MCF 10A (cell line): ENCODE results near the gene WDFY3. TPM values are rescaled to one million over a fixed set of nuclear protein-coding genes. Genes with fewer than 3 reads are reported as not detected.
"Not testable (repeated sequence)": the region's sequence is repeated elsewhere in the genome, so short reads cannot be mapped to it uniquely, and the experiment has no call there.

Experiments used
- BruUV-seq: library from RNA; stranded (reverse); fragments of 400-500 nt; replicated peaks from 2 replicates; lab custom pipeline; 2021; lab: Mats Ljungman, UMichigan
- CTCF ChIA-PET: fragments of 300-600 bp; sonication (Branson Sonifier 250); formaldehyde crosslinking; extraction: SDS; loops from one replicate; lab custom pipeline; 2021; ENCODE audit warnings: antibody characterized with exemption, inconsistent platforms; lab: Yijun Ruan, JAX
- POLR2A ChIA-PET: fragments of 300-600, 350-650 bp; sonication (Branson Sonifier 250); formaldehyde crosslinking; extraction: SDS; loops from one replicate; lab custom pipeline; 2020; ENCODE audit warnings: antibody characterized with exemption, inconsistent platforms; lab: Yijun Ruan, JAX
- DNase-seq: peaks from one replicate; pipeline ENCODE4 v3.0.0-alpha.2; 2018; ENCODE audit not compliant: unreplicated experiment
- H3K27ac Mint-ChIP-seq: one replicate; pipeline ENCODE4 v1.8.0; 2022; ENCODE audit warnings: mild to moderate bottlenecking, low read depth, mixed read lengths; ENCODE audit not compliant: unreplicated experiment
- H3K27me3 Mint-ChIP-seq: one replicate; pipeline ENCODE4 v1.8.0; 2022; ENCODE audit warnings: mixed read lengths; ENCODE audit not compliant: insufficient read depth, unreplicated experiment
- H3K36me3 Mint-ChIP-seq: one replicate; pipeline ENCODE4 v1.8.0; 2022; ENCODE audit warnings: mild to moderate bottlenecking, moderate library complexity, mixed read lengths; ENCODE audit not compliant: insufficient read depth, unreplicated experiment
- H3K4me1 Mint-ChIP-seq: one replicate; pipeline ENCODE4 v1.8.0; 2022; ENCODE audit warnings: mixed read lengths; ENCODE audit not compliant: insufficient read depth, unreplicated experiment
- H3K4me3 Mint-ChIP-seq: one replicate; pipeline ENCODE4 v1.8.0; 2022; ENCODE audit warnings: mild to moderate bottlenecking, moderate library complexity, mixed read lengths; ENCODE audit not compliant: unreplicated experiment
- H3K9me3 Mint-ChIP-seq: one replicate; pipeline ENCODE4 v1.8.0; 2022; ENCODE audit warnings: mixed read lengths; ENCODE audit not compliant: unreplicated experiment
- CTCF ChIP-seq: fragments of 200-600 bp; IDR thresholded peaks from one replicate; pipeline ENCODE4 v1.8.0; 2022; ENCODE audit warnings: antibody characterized with exemption, mild to moderate bottlenecking; ENCODE audit not compliant: unreplicated experiment
- intact Hi-C: fragments of 100-400 bp; cut with micrococcal nuclease; formaldehyde crosslinking; loops from 2 replicates; pipeline ENCODE4 v1.14.1; 2022
- total RNA-seq: library from RNA; stranded (reverse); gene quantifications from 2 replicates; pipeline ENCODE4 v1.2.3, GENCODE V29; 2022

Gene WDFY3
- total RNA-seq, 1 experiment from 2014 or later = 90.7 TPM

DNA sequence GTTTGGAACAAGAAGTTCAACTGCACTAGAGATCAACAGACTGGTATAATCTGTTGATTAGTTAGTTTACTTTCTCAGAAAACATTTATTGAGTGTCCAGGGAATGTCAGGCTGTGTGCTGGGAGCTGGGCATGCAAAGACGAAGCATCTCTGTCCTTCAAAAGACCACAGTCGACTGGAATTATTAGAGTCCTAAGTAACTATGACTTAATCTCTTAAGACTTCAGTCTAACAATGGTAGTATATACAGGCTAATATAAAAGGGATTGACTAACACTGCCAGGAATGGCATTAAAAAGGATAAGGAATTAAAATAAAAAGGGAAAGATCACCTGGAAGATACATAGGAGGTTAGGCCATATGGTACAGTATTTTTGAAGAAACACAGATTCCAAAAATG, 128.7 kb downstream of the WDFY3 start:
- Mint-ChIP-seq H3K36me3 (peaks cover 21% of the 10 kb centered on the region), H3K27ac (no peak overlapping the region), H3K27me3 (no peaks in the 10 kb centered on the region), H3K4me3 (no peak overlapping the region), H3K4me1 (no peaks in the 10 kb centered on the region), H3K9me3 (no peaks in the 10 kb centered on the region)
- TF ChIP-seq CTCF = no peak
- DNase-seq = no peak
- intact Hi-C loops = no loop called here
- no TSS peak for BruUV-seq
- POLR2A ChIA-PET = no interaction called here
- CTCF ChIA-PET = no interaction called here

DNA sequence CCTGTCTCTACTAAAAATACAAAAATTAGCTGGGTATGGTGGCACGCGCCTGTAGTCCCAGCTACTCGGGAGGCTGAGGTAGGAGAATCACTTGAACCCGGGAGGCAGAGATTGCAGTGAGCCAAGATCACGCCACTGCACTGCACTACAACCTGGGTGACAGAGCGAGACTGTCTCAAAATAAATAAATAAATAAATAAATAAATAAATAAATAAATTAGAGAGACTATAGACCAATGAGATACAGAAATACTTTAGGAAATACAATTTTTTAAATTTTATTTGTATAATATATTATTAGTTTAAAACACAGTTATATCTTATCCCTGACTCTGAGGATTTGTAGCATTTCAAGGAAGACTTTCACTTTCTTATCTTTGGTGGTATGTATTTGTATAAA, 136.9 kb downstream of the WDFY3 start:
- H3K4me1 Mint-ChIP-seq, H3K27me3 Mint-ChIP-seq, H3K9me3 Mint-ChIP-seq, intact Hi-C loops, DNase-seq, H3K27ac Mint-ChIP-seq, BruUV-seq, H3K4me3 Mint-ChIP-seq: not testable (repeated sequence)
- peaks cover 18% of the 10 kb centered on the region for H3K36me3 Mint-ChIP-seq
- ChIA-PET POLR2A (interaction anchor here (0.6 to 1.5 kb wide), 2 partner anchors 8 to 137 kb away, joined by 3 read pairs; partner anchors contain the start of gene WDFY3), CTCF (interaction anchor here (0.7 kb wide), 1 partner anchor 50 kb away, joined by 3 read pairs; no protein-coding TSS in a partner anchor)

DNA sequence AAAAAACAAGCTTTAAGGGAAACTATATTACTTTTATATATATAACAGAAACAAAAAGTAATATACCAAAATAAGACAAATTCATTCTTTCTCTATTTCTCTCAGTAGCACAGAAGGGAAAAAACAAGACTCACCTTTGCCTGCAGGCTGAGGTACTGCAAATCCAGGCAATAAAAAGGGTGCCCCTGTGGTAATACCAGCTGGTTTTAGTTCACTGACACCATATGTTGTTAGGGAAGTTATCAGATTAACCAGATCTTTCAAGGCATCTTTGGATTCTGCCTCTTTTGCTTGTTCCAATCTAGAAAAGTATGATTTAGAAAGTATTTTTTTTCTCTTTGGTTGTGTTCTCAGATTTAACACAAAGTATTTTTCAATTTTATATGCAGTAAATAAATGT, 139.8 kb downstream of the WDFY3 start:
- POLR2A ChIA-PET = no interaction called here
- Mint-ChIP-seq H3K9me3 (no peaks in the 10 kb centered on the region), H3K27ac (no peak overlapping the region), H3K4me1 (no peaks in the 10 kb centered on the region), H3K4me3 (no peak overlapping the region), H3K36me3 (peaks cover 6% of the 10 kb centered on the region), H3K27me3 (no peaks in the 10 kb centered on the region)
- CTCF ChIA-PET = no interaction called here
- TF ChIP-seq CTCF = no peak
- BruUV-seq = no TSS peak
- intact Hi-C loops = no loop called here
- DNase-seq = no peak

DNA sequence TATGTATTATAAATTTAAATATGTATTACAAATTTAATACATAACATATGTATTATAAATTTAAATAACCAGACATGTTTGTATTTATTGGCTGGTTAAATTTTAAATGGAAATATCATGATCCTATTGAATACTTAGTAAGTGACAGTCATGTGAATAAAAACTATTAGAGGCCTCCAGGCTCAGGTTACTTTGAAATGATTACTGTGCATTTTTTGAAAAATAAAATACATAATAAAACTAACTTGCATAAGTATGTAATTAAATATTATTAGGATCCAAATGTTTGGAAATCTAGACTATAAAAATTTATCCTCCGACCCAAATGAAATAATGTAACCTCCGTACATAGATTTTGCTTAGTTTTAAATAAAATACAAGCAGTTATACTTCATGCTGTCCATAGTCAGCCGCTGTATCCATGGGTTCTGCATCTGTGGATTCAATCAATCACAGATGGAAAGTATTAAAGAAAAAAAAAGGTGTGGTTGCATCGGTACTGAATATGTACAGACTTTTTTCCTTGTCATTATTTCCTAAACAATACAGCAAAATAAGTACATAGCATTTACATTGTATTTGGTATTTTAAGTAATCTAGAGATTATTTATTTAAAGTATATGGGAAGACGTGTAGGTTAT, 140.7 kb downstream of the WDFY3 start:
- POLR2A ChIA-PET = no interaction called here
- Mint-ChIP-seq H3K4me3 (no peak overlapping the region), H3K27me3 (no peaks in the 10 kb centered on the region), H3K27ac (no peak overlapping the region), H3K36me3 (peaks cover 14% of the 10 kb centered on the region), H3K9me3 (no peaks in the 10 kb centered on the region), H3K4me1 (no peaks in the 10 kb centered on the region)
- intact Hi-C loops = no loop called here
- BruUV-seq = no TSS peak
- CTCF ChIA-PET = no interaction called here
- DNase-seq = no peak
- TF ChIP-seq CTCF = no peak
